Natural killer cell (primary cell): ENCODE data around the gene ROR1. TPM values are rescaled to one million over a fixed set of nuclear protein-coding genes. Genes with fewer than 3 reads are reported as not detected.

ENCODE experiments used
- ATAC-seq, 3 donors: fragments of 150-1000 bp in 2 of 3; fragments of 200-7000 bp in 1 of 3; cut with Tn5 transposase; 1 replicate in 1 of 3; 2 replicates in 2 of 3; pipeline ENCODE4 v1.10.0; 2021; ENCODE audit warnings: mild to moderate bottlenecking in 2 of 3, moderate library complexity in 2 of 3
- DNase-seq, 2 donors: peaks; one replicate each; pipeline versions ENCODE4 v3.0.0 to v3.0.0-alpha.2; 2013 to 2021; ENCODE audit warnings: mixed read lengths in 1 of 2
- H3K27ac ChIP-seq: one replicate; pipeline ENCODE4 v1.5.1; 2013; ENCODE audit warnings: mild to moderate bottlenecking, low read length
- H3K27me3 ChIP-seq: one replicate; pipeline ENCODE4 v1.6.1; 2013; ENCODE audit warnings: low read length; ENCODE audit not compliant: control insufficient read depth, insufficient read depth
- H3K36me3 ChIP-seq: one replicate; pipeline ENCODE4 v1.6.1; 2013; ENCODE audit warnings: low read length; ENCODE audit not compliant: control insufficient read depth, insufficient read depth
- H3K4me1 ChIP-seq: one replicate; pipeline ENCODE4 v1.6.1; 2013; ENCODE audit warnings: low read length; ENCODE audit not compliant: control insufficient read depth, insufficient read depth
- H3K4me3 ChIP-seq: one replicate; pipeline ENCODE4 v1.5.1; 2013; ENCODE audit warnings: low read length
- H3K9me3 ChIP-seq: one replicate; pipeline ENCODE4 v1.6.1; 2013; ENCODE audit warnings: low read length; ENCODE audit not compliant: control insufficient read depth, insufficient read depth
- H3K27ac Mint-ChIP-seq, 2 donors: one replicate each; pipeline ENCODE4 v1.8.0; 2022; ENCODE audit warnings: mild to moderate bottlenecking in 2 of 2, mixed read lengths in 2 of 2, moderate library complexity in 1 of 2
- H3K27me3 Mint-ChIP-seq, 2 donors: one replicate each; pipeline ENCODE4 v1.8.0; 2022; ENCODE audit warnings: low read depth in 2 of 2, mixed read lengths in 2 of 2
- H3K36me3 Mint-ChIP-seq: one replicate; pipeline ENCODE4 v1.8.0; 2022; ENCODE audit warnings: mixed read lengths
- H3K4me1 Mint-ChIP-seq, 2 donors: one replicate each; pipeline ENCODE4 v1.8.0; 2022; ENCODE audit warnings: mixed read lengths in 2 of 2
- H3K4me3 Mint-ChIP-seq: one replicate; pipeline ENCODE4 v1.8.0; 2022; ENCODE audit warnings: mild to moderate bottlenecking, moderate library complexity, mixed read lengths
- H3K9me3 Mint-ChIP-seq, 2 donors: one replicate each; pipeline ENCODE4 v1.8.0; 2022; ENCODE audit warnings: mixed read lengths in 2 of 2
- WGBS: methylation state at CpG from one replicate; pipeline ENCODE4 v1.1.7; 2013; ENCODE audit warnings: missing lambda C conversion rate; ENCODE audit not compliant: insufficient coverage; 5-methylcytosine and 5-hydroxymethylcytosine counted together
- intact Hi-C: fragments of 100-400 bp; cut with micrococcal nuclease; formaldehyde crosslinking; loops from one replicate; pipeline ENCODE4 v1.14.2; 2022
- total RNA-seq, 4 donors: library from RNA; stranded (reverse); fragments of 120-200 nt in 1 of 4; gene quantifications; one replicate each; pipeline versions ENCODE4 v1.2.3 to v1.2.4, GENCODE V29; 2013 to 2022
- TF ChIP-seq, protein P1 (sequence below): fragments of 200-600 bp; IDR thresholded peaks from one replicate; pipeline ENCODE4 v1.8.0; 2022; ENCODE audit warnings: antibody characterized with exemption

Gene ROR1
- total RNA-seq, 3 donors from 2014 or later (not counting 1 experiment from before 2014, with no cell fraction given) = 0.05 to 0.35 (median 0.27) TPM

DNA sequence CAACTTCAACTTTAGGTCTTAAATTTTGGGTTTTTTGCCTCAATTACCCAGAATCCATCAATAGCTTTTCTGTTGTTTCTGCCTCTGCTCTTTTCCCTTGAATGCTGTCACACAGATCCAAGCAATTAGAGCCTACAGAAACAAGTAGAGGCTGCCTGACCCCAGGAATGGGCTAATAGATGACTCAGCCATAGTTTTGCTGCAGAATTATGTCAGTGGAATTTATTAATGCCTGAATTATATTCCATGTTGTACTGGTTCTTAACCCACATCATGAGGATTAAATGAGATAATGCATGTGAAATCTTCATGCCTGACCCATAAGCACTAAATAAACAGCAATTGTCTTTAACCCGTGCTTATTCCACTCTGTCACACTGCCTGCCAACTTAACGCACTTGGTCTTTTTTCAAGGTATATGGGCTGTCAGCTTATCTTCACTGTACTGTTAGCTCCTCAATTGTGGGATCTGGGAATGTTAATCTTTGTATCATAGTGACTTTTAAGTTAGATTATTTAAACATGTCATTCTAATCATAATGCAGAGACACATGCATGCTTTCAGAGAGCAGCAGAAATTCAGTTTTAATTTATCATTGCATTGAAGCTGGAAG, 213.3 kb downstream of the ROR1 start:
- H3K36me3 ChIP-seq = no peaks in the 10 kb centered on the region
- ATAC-seq (no peak), DNase-seq (no peak)
- Mint-ChIP-seq H3K4me1 (no peaks in the 10 kb centered on the region), H3K27me3 (peaks cover 13 to 14% of the 10 kb centered on the region in 2 donors), H3K9me3 (no peaks in the 10 kb centered on the region), H3K36me3 (no peaks in the 10 kb centered on the region), H3K27ac (no peak overlapping the region), H3K4me3 (no peak overlapping the region)
- H3K4me3 ChIP-seq = no peak overlapping the region
- no peaks in the 10 kb centered on the region for H3K9me3 ChIP-seq
- intact Hi-C loops = no loop called here
- WGBS = 94% methylated on average over 2 of the region's 2 CpGs
- TF ChIP-seq, protein P1, sequence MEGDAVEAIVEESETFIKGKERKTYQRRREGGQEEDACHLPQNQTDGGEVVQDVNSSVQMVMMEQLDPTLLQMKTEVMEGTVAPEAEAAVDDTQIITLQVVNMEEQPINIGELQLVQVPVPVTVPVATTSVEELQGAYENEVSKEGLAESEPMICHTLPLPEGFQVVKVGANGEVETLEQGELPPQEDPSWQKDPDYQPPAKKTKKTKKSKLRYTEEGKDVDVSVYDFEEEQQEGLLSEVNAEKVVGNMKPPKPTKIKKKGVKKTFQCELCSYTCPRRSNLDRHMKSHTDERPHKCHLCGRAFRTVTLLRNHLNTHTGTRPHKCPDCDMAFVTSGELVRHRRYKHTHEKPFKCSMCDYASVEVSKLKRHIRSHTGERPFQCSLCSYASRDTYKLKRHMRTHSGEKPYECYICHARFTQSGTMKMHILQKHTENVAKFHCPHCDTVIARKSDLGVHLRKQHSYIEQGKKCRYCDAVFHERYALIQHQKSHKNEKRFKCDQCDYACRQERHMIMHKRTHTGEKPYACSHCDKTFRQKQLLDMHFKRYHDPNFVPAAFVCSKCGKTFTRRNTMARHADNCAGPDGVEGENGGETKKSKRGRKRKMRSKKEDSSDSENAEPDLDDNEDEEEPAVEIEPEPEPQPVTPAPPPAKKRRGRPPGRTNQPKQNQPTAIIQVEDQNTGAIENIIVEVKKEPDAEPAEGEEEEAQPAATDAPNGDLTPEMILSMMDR = no peak
- H3K27me3 ChIP-seq = no peaks in the 10 kb centered on the region
- no peak overlapping the region for H3K27ac ChIP-seq
- H3K4me1 ChIP-seq = no peaks in the 10 kb centered on the region

DNA sequence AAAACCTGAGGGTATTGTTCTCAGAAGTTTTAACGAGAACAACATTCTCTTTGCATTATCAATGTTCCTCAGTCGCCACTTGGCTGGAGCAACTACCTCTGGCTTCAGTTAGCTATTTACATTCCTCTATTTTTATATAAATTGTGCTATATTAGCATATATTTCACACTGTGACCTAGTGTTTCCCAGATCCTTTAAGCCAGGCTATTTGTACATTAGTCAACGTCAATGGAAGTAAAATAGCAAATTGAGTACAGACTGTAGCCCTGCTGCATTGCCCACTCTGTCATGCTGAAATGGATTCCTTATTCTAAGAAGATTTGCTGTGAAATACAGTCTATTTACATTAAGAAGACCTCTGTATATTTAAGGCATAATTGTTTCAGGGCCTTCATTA, 213.8 kb downstream of the ROR1 start:
- Mint-ChIP-seq H3K36me3 (no peaks in the 10 kb centered on the region), H3K4me3 (no peak overlapping the region), H3K27ac (no peak overlapping the region), H3K4me1 (no peaks in the 10 kb centered on the region), H3K9me3 (no peaks in the 10 kb centered on the region), H3K27me3 (peaks cover 13 to 14% of the 10 kb centered on the region in 2 donors)
- Histone ChIP-seq H3K27ac (no peak overlapping the region), H3K36me3 (no peaks in the 10 kb centered on the region), H3K27me3 (no peaks in the 10 kb centered on the region), H3K4me1 (no peaks in the 10 kb centered on the region), H3K4me3 (no peak overlapping the region), H3K9me3 (no peaks in the 10 kb centered on the region)
- WGBS = 100% methylated on average over 1 of the region's 3 CpGs
- no peak for DNase-seq
- intact Hi-C loops = no loop called here
- ATAC-seq = no peak
- TF ChIP-seq, protein P1 = no peak

DNA sequence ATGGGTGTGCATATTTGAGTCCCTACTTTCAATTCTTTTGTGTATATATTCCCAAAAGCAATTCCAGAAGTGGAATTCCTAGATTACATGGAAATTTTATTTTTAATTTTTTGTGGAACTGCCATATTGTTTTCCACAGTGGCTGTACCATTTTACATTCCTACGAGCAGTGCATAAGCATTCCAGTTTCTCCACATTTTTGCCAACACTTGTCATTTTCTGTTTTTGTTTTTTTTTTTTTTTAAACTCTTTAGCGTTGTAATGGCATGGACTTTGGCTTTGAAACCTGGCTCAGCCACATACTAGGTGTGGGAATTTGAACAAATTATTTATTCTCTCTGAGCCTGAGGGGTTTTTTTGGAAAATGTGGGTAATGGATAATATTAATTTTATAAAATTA, 215.1 kb downstream of the ROR1 start:
- ATAC-seq (no peak), DNase-seq (no peak)
- TF ChIP-seq, protein P1 = no peak
- Mint-ChIP-seq H3K27me3 (peaks cover 2 to 13% of the 10 kb centered on the region in 2 donors), H3K4me1 (no peaks in the 10 kb centered on the region), H3K9me3 (no peaks in the 10 kb centered on the region), H3K27ac (no peak overlapping the region), H3K36me3 (no peaks in the 10 kb centered on the region), H3K4me3 (no peak overlapping the region)
- intact Hi-C loops = no loop called here
- H3K27me3 ChIP-seq = no peaks in the 10 kb centered on the region
- no peaks in the 10 kb centered on the region for H3K36me3 ChIP-seq
- 92% methylated on average over 2 of the region's 2 CpGs for WGBS
- no peak overlapping the region for H3K27ac ChIP-seq
- H3K4me1 ChIP-seq = no peaks in the 10 kb centered on the region
- no peak overlapping the region for H3K4me3 ChIP-seq
- no peaks in the 10 kb centered on the region for H3K9me3 ChIP-seq

DNA sequence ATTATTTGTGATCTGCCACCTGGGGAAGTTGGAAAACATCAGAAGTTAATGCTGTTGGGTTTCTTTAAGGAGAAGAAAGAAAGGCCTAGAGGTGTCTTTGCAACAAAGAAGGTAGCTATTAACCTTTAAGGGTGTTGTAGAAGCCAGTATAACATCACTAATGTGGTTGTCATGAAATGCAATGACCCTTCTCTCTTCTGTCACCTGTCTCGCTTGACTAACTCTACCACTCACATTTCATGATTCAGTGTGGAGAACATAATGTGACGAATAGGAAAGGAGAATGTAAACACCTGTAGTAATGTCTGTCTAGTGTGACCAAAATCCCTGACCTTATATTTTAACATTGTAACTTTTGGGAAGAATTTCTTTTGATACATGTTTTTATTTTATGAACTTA, 217.9 kb downstream of the ROR1 start:
- TF ChIP-seq, protein P1 = no peak
- no peaks in the 10 kb centered on the region for H3K9me3 Mint-ChIP-seq
- Histone ChIP-seq H3K36me3 (no peaks in the 10 kb centered on the region), H3K27me3 (no peaks in the 10 kb centered on the region), H3K4me1 (no peaks in the 10 kb centered on the region), H3K27ac (no peak overlapping the region), H3K9me3 (no peaks in the 10 kb centered on the region), H3K4me3 (no peak overlapping the region)
- no CpG with 5 or more reads among the region's 2 CpGs for WGBS
- peaks cover 0 to 9% of the 10 kb centered on the region in 2 donors for H3K27me3 Mint-ChIP-seq
- DNase-seq = no peak
- H3K4me3 Mint-ChIP-seq = no peak overlapping the region
- H3K27ac Mint-ChIP-seq = no peak overlapping the region
- intact Hi-C loops = no loop called here
- H3K36me3 Mint-ChIP-seq = no peaks in the 10 kb centered on the region
- ATAC-seq = no peak
- H3K4me1 Mint-ChIP-seq = no peaks in the 10 kb centered on the region
